ENCODE data around the gene IL5RA.

IL5RA gene

GRCh38 chr3:3141939-3142338 is 31.8 kb upstream of the IL5RA start:
- no peak overlapping the region for H3K4me3 ChIP-seq (replicated peaks; ENCODE audit: low read depth, low read length)
- DNase-seq (ENCODE audit: low read depth), result no peak
- TF ChIP-seq CTCF (IDR thresholded peaks at IDR 0.05; ENCODE audit: low read length, missing control alignments), result no peak

GRCh38 chr3:3137526-3137925 is 27.4 kb upstream of the IL5RA start:
- no peak for DNase-seq (ENCODE audit: low read depth)
- TF ChIP-seq CTCF (IDR thresholded peaks at IDR 0.05; ENCODE audit: low read length, missing control alignments), result no peak

GRCh38 chr3:3134750-3135448 is 24.7 kb upstream of the IL5RA start:
- TF ChIP-seq CTCF (IDR thresholded peaks at IDR 0.05; ENCODE audit: low read length, missing control alignments), result no peak

More at GRCh38 chr3:3137526-3137925, 27.4 kb upstream of the IL5RA start:
- no peak overlapping the region for H3K4me3 ChIP-seq (replicated peaks; ENCODE audit: low read depth, low read length)

GRCh38 chr3:3133500-3133899 is 23.3 kb upstream of the IL5RA start:
- DNase-seq (ENCODE audit: low read depth), result no peak
- H3K4me3 ChIP-seq (replicated peaks; ENCODE audit: low read depth, low read length), result no peak overlapping the region
- no peak for TF ChIP-seq CTCF (IDR thresholded peaks at IDR 0.05; ENCODE audit: low read length, missing control alignments)

More at GRCh38 chr3:3134750-3135448, 24.7 kb upstream of the IL5RA start:
- DNase-seq (ENCODE audit: low read depth), result no peak
- no peak overlapping the region for H3K4me3 ChIP-seq (replicated peaks; ENCODE audit: low read depth, low read length)

GRCh38 chr3:3129579-3129978 is 19.4 kb upstream of the IL5RA start:
- no peak for TF ChIP-seq CTCF (IDR thresholded peaks at IDR 0.05; ENCODE audit: low read length, missing control alignments)
- DNase-seq (ENCODE audit: low read depth), result no peak
- H3K4me3 ChIP-seq (replicated peaks; ENCODE audit: low read depth, low read length), result no peak overlapping the region

- H3K4me3 ChIP-seq (replicated peaks; ENCODE audit: low read depth, low read length), result peak overlapping the region; percentile 90
- no peak for DNase-seq (ENCODE audit: low read depth)
- TF ChIP-seq CTCF (IDR thresholded peaks at IDR 0.05; ENCODE audit: low read length, missing control alignments), result no peak
Measured at GRCh38 chr3:3127432-3128010, 17.3 kb upstream of the IL5RA start.
